ENCODE results near the gene JAKMIP1.

JAKMIP1 gene

DNA sequence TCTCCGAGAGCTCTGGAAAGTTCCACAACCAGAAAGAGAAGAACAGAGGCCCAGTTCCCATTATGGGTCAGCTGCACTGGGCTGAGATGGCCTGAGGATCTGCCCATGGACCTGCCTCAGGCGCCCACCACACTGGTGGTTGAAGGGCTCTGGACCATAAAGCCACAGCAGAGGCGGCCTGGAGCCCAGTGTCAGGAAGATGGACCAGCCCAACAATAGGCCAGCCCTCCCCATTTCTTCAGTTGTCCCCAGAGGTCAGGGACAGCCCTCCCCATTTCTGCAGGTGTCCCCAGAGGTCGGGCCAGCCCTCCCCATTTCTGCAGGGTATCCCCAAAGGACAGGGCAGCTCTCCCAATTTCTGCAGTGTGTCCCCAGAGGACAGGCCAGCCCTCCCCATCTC lies 144.9 kb downstream of the JAKMIP1 start:
- no peak for FAIRE-seq

DNA sequence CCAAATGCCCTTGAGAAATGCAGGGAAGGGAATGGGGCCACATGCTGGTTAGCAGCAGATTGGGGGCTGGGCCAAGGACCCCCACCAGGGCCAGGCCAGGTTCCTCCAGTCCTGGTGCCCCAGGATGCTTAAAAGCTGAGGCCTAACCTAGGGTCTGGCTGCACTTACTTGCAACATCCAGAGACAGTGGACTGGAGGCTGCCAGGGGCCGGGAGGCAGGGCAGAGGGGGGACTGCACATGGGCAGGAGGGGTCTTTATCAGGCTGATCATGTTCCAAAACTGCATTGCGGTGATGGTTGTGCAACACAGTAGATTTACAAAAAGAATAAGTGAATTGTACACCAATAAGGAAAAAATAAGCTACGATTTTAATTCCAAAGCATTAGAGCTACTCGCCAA lies 145.3 kb downstream of the JAKMIP1 start:
- no peak for FAIRE-seq

GRCh38 chr4:6054162-6054922 lies 146.0 kb downstream of the JAKMIP1 start:
- no peak for FAIRE-seq

DNA sequence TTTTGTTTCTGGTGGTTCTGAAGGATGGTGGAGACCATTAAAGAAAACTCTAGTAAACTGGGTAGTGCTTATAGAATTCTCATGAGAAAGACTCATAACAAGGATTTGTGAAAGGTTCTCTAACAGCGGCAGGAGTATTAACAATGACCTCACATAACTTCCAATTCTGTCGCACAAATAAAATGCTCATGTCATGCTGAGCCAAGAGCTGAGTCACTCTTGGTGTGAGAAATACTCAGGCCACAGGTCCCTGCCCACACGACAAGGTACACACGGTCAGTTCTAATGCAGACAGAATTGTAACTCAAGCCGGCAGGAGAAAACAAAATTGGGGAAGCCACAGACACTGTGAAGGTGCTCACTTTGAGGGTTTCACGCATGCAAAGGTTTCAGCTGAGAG lies 147.7 kb downstream of the JAKMIP1 start:
- FAIRE-seq: no peak

DNA sequence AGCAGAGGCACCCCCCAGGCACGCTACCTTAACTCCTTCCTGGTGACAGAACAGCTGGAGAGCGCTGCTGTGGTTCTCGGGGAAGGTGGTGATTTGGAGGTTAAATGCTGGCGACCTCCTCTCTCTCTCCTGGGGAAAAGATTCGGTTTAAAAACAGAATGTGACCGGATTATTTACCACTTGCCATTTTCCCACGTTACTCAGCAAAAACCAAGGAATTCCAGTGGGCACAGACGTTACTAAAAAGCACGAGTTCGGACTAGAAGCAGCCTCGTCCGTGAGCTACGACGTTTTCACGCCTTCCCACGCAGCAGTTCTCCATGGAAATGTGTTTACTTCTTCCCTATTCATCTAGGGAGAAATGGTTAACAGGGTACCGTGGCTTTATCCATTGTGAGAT lies 149.8 kb downstream of the JAKMIP1 start:
- no peak for FAIRE-seq

GRCh38 chr4:6049985-6050384 lies 150.4 kb downstream of the JAKMIP1 start:
- no peak for FAIRE-seq

DNA sequence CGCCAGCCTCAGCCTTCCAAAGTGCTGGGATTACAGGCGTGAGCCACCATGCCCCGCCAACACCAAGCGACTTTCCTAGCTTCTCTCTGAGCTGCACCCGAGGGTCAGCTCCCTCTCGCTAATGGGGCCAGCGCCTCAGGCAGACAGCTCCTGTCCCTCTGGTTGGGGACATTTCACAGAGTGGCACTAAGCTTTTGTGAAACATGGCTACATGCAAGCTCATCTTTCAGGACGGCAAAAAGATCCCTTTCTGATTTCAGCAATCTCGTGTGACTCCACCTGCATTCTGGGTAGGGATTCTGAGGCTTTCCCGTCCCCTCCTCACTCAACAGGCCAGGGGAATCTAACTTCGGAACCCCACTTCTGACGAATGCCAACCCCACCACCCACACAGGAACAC lies 151.1 kb downstream of the JAKMIP1 start:
- FAIRE-seq: no peak

GRCh38 chr4:6048537-6048936 lies 151.8 kb downstream of the JAKMIP1 start:
- no peak for FAIRE-seq

DNA sequence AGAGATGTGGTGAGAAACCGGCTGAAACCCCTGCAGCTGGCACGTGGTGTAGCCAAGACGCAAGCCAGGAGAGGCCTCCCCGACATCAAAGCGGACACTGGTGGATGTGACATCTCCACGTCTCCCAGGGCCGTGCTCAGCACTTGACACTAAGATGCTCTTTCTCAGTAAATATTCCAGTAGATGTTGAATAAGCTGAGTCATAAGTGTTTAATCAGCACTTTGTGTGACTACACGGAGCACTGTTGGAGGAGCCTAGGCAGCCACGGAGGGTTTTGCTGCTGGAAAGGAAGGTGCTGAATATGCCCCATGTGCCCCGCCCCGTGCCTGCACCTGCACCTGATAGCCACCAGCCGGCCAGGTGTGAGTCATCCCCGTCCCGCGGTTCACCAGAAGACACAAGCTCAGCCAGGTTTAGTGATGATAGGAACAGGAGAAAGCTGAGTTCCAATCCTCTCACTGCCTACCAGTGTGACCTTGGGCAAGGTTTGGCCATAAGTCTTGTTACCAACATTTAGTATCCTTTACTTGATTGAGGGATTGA lies 153.1 kb downstream of the JAKMIP1 start:
- no peak for FAIRE-seq

GRCh38 chr4:6046526-6047129 lies 153.7 kb downstream of the JAKMIP1 start:
- no peak for FAIRE-seq

DNA sequence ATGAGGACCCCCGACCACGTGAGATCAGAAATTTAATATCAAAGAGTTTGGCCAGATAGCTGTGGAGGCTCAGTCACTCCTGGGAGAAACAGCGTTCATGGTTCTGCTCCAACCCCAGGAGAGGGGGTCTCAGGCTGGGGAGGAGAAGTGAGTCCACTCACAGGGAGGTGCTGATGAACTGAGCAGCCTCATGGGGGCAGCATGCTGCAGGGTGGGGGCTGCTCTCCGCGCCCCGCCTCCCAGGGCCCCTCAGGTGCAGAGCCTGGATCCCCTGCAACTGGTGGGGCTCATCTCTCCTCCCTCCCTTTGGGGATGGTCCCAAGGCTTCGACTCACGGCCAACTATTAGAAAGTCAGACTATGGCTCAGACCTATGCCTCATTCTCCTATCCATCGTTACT lies 155.5 kb downstream of the JAKMIP1 start:
- FAIRE-seq: no peak

DNA sequence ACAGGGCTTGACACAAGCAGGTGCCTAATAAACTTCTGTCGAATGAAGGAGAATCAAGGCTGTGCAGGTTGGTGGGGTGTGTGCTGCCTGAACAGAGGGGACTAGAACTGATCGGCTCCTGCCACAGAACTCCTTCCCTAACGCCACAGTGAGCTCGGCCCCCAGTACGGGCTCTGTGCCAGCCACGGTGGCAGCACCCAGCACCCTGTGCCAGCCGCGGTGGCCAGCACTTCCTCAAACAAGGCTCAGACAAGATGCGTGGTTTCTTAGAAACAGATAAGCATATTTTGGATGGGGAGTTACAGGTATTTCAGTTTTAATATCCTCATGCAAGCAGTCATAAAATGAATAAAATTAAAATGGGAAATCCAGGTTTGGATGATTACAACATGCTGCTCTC lies 156.1 kb downstream of the JAKMIP1 start:
- FAIRE-seq: no peak

GRCh38 chr4:6043843-6044242 lies 156.5 kb downstream of the JAKMIP1 start:
- no peak for FAIRE-seq

GRCh38 chr4:6043188-6043587 lies 157.2 kb downstream of the JAKMIP1 start:
- FAIRE-seq: no peak

DNA sequence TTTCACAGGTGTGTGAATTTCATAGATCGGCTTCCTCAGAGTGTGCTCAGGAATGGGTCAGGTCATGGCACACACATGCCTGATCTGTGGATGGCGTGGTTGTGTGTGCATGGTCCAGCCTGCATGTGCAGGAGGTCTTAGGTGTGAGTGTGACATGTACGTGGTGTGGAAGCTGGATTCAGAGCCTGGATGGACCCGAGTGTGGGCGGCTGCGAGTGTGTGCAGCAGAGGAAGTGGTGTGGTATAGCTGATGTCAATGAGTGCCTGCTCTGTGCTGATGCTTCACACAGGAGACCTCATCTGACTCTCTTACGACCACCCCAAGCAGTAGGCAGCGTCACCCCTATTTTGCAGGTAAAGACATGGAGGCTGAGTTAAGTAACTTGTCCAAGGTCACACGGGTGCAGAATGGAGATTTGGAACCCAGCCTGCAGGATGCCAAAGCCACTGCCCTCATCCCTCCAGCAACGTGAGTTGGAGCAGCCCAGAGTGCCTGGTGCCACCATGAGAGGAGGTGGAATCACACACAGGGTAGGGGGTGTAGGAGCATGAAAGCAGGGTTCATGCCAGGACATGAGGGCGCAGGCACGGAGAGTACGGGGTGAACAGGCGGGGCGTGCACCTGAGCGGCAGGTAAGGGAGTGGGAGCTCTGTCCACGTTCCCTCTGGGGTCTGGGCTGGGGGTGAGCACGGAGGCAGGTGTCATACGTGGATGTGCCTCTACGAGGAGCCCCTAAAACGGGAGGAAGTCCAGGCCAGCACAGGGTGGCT lies 157.9 kb downstream of the JAKMIP1 start:
- FAIRE-seq: no peak

GRCh38 chr4:6041800-6042199 lies 158.5 kb downstream of the JAKMIP1 start:
- no peak for FAIRE-seq

DNA sequence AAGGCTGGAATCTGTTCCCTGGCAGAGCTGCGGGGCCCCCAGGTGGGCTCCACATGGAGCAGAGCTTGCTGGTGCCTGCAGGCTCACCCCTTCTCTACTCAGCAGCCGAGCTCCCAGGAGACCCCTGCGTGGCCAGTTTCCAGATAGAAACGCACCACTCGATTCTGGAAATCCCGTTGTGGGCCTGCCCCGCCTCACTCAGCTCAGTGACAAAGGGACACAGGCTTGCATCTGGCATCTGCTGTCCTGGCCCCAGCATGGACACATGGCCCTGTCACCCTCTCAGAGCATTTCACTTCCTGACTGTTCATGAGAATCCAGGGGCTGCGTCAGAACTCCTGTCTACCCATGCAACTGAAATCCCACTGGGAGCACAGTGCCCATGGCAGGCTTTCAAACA lies 161.6 kb downstream of the JAKMIP1 start:
- no peak for FAIRE-seq

- no peak for FAIRE-seq
Observed at GRCh38 chr4:6035786-6036185, 164.6 kb downstream of the JAKMIP1 start.

DNA sequence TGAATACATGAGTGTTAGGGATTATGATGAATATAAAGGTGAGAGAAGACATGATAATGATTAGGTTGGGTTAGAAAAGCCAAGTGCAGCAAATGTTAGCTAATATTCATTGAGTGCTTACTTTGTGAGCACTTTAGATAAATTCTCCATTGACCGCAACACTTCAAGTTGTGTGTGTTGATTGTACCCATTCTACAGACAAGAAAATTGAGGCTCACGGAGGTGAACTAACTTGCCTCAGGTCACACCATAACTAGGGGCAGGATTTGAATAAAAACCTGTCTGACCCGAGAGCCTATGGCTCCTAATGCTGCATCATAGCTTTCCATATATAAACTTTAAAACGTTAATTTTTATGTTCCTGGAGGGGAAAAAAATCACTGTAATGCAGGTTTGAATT lies 167.0 kb downstream of the JAKMIP1 start:
- no peak for FAIRE-seq

DNA sequence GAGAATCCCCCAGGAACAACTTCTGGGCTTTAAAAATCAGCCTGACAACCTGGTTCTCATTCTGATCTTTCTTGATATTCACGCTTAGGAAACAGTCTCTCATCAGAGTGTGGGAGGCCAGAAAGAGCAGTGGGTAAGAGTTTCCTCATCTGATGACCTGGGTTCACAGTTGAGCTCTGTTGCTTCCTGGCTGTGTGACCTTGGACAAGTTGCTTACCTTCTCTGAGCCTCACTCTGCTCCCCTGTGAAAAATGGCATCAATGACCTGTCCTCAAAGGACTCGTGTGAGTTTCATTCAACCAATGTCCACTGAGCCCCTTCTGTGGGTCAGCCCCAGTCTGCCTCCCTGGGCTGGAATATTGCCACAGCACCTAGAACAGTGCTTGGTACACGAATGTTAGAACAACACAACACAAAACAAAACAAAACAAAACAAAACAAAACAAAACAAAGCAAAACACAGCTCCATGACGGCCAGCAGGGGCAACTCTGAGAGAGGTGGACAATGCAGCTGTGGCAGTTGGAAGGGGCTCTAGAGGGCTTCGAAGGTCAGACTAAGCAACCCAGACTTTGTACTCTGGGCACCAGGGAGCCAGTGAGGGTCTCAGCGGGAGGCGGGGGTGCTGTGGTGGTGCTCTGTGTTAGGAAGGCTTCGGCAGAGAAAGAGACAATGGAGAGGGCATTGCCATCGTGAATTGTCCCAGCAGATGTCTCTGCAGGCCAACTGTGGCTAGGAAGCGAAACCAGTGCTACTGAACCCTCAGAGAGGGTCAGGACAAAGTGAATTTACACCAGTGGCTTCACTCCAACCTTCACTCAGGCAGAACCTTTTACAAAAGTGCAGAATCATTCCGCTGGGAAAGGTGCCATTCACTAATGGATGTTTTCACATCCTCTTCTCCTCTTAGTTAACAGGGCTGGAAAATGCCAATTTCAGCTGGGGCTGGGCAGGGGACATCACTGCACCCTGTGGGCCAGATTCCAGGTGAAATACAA lies 167.8 kb downstream of the JAKMIP1 start:
- no peak for FAIRE-seq

- FAIRE-seq: no peak
Observed at GRCh38 chr4:6031846-6032245, 168.5 kb downstream of the JAKMIP1 start.

DNA sequence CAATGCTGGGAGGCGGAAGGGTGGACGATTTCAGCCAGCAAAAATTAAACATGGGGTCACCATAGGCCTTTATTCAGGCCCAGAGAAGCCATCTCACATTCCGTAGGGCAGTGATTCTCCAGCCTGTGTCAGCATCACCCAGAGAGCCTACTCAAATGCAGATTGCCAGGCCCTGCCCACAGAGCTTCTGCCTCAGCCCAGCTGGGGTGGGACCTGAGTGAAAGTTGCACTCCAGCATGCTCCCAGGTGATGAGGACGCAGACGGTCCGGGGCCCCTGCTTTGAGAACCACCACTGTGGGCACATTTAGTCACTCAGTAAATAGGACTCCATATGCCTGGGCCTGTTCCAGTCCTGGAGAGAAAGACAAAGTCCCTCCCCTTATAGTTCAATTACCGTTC lies 169.7 kb downstream of the JAKMIP1 start:
- FAIRE-seq: no peak

GRCh38 chr4:6029254-6029653 lies 171.1 kb downstream of the JAKMIP1 start:
- no peak for FAIRE-seq

All from TTC549 (cell line).